T-helper 17 cell (primary cell): ENCODE results near the gene EFEMP2. TPM values are rescaled to one million over a fixed set of nuclear protein-coding genes. Genes with fewer than 3 reads are reported as not detected.

ENCODE experiments used
- ATAC-seq: fragments of 150-1000 bp; cut with Tn5 transposase; 2 replicates; pipeline ENCODE4 v1.10.0; 2021; ENCODE audit warnings: mild to moderate bottlenecking, moderate library complexity
- DNase-seq, 3 donors: peaks; one replicate each; pipeline versions ENCODE4 v3.0.0 to v3.0.0-alpha.2; 2020 to 2021
- H3K9me3 ChIP-seq: one replicate; pipeline ENCODE4 v1.7.0; 2013; ENCODE audit warnings: low read length, mild to moderate bottlenecking; ENCODE audit not compliant: control insufficient read depth, poor library complexity, severe bottlenecking
- H3K27ac Mint-ChIP-seq: one replicate; pipeline ENCODE4 v1.8.0; 2022; ENCODE audit warnings: mild to moderate bottlenecking, moderate library complexity, mixed read lengths
- H3K27me3 Mint-ChIP-seq: one replicate; pipeline ENCODE4 v1.8.0; 2022; ENCODE audit warnings: mixed read lengths
- H3K36me3 Mint-ChIP-seq: one replicate; pipeline ENCODE4 v1.8.0; 2022; ENCODE audit warnings: low read depth, mixed read lengths
- H3K4me1 Mint-ChIP-seq: one replicate; pipeline ENCODE4 v1.8.0; 2022; ENCODE audit warnings: mild to moderate bottlenecking, mixed read lengths
- H3K4me3 Mint-ChIP-seq: one replicate; pipeline ENCODE4 v1.8.0; 2022; ENCODE audit warnings: mild to moderate bottlenecking, moderate library complexity, mixed read lengths
- total RNA-seq, 4 donors: library from RNA in 2 of 4; stranded (reverse) in 2 of 4; gene quantifications; one replicate each; pipeline ENCODE4 v1.2.3 and lab custom pipeline; 2022 to 2026

The EFEMP2 gene
- total RNA-seq, 2 donors from 2014 or later = 5.1 to 8.0 TPM

DNA sequence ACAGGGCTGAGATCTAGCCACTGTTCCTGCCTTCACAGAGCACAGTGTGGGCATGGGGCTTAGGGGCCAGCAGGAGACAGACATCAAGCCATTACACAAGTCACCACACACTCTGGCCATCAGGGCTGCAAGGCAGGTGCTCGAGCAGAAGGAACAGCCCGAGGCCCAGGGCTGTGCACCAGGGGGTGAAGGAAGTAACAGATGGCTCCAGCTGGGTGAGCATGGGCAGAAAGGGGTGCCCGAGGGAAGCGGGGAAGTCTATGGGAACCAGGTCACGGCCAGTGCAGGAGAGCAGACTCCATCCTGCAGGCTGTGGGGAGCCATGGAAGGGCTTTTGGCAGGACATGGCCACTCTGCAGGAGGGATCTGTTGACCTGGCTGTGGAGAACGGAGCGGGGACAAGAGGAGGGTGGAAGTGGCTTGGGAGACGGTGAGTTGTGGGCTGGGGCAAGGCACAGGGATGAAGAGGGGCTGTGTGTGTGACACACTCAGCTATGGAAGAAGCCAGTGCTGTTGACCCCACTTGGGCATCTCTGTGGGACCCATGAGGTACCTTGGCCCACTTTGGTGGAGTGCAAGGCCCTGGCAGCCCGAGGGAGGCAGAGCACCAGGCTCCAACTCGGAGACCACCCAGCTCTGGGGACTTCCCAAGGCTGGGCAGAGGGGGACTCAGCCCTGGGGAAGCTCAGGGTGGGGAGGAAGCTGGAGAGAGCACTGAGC lies 42.7 kb upstream of the EFEMP2 start:
- H3K36me3 Mint-ChIP-seq = no peaks in the 10 kb centered on the region
- ATAC-seq = no peak
- peak overlapping the region; percentile 50 for H3K4me3 Mint-ChIP-seq

DNA sequence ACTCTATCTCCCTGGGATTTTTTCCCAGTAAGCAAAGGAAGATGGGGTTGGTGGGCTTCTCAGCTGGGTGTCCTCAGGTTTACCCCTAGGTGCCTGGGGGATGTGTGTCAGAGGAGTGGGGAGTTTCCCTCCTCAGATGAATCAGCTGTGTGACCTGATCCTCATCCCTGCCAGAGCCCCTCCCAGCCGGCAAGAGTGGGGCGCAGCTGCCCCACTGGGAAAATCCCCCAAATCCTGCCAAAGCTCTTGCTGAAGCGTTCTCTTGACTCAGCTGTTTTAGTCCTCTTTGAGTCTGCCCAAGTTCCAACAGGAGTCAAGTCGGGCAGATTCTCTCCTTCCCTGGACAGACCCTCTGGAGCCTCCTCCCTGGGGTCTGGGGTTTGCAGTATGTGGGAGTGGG lies 40.2 kb upstream of the EFEMP2 start:
- no peak overlapping the region for H3K4me3 Mint-ChIP-seq
- H3K27me3 Mint-ChIP-seq = peaks cover 12% of the 10 kb centered on the region
- H3K4me1 Mint-ChIP-seq = peaks cover 23% of the 10 kb centered on the region
- DNase-seq = no peak
- H3K36me3 Mint-ChIP-seq = no peaks in the 10 kb centered on the region
- no peak for ATAC-seq
- no peak overlapping the region for H3K27ac Mint-ChIP-seq
- no peaks in the 10 kb centered on the region for H3K9me3 ChIP-seq

More for the DNA sequence above, 42.7 kb upstream of the EFEMP2 start:
- H3K4me1 Mint-ChIP-seq = peaks cover 22% of the 10 kb centered on the region
- no peak overlapping the region for H3K27ac Mint-ChIP-seq
- H3K27me3 Mint-ChIP-seq = peaks cover 5% of the 10 kb centered on the region
- DNase-seq = no peak
- no peaks in the 10 kb centered on the region for H3K9me3 ChIP-seq

DNA sequence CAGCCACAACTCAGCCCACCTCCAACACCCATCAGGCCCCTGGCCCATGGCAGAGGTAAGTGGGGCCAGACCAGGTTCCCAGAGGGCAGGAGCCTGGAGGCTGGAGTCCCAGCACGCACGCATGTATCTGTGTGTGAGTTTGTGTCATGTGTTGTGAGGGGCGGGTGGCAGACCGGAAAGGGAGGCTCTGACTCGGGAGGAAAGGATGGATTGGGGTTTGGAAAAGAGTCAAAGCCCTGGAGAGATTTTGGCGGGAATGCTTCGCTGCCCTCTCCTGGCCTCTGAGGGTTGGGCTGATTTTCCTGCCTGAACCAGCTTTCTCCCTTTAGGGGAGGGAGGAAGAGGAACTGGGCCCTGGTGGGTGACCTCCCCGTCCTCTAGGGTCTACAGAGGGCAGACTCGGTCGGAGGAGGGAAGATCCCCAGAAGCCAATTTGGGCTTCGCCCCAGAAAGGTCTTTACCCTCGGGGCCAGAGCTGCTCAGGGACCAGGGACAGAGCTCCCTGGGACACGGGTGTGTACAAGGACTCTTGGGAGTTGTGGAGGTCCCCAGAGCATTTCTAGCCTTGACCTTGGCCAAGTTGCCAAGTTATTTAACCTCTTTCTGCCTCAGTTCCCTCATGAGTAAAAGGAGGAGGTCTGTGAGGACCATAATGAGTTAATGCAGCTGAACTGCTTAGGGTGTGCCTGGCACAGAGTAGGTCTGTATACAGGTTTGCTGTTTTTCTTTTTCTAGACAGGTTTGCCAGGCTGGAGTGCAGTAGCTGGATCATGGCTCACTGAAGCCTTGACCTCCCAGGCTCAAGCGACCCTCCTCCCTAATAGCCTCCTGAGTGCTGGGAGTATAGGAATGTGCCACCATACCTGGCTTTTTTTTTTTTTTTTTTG lies 39.3 kb upstream of the EFEMP2 start:
- ATAC-seq = no peak
- peaks cover 12% of the 10 kb centered on the region for H3K27me3 Mint-ChIP-seq
- no peaks in the 10 kb centered on the region for H3K36me3 Mint-ChIP-seq

DNA sequence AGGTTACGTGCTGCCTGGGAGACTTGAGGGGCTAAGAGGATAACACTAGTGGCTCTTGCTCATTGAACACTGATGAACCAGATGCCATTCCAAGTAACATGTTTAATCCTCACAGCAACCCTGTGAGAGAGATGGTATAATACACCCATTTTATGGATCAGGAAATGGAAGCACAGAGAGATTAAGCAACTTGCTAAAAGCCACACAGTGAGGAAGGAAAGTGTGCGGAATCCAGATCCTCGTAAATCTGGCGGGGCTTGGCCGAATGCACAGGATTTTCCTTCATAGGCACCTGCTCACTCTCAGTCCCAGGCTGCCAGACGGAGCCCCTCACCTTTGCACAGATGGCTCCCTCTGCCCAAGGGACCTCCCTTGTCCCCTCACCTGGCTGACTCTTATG lies 35.3 kb upstream of the EFEMP2 start:
- DNase-seq = no peak
- Mint-ChIP-seq H3K4me3 (no peak overlapping the region), H3K27ac (no peak overlapping the region), H3K27me3 (peaks cover 16% of the 10 kb centered on the region), H3K4me1 (peaks cover 5% of the 10 kb centered on the region), H3K36me3 (no peaks in the 10 kb centered on the region)
- H3K9me3 ChIP-seq = no peaks in the 10 kb centered on the region
- no peak for ATAC-seq

More for the DNA sequence above, 39.3 kb upstream of the EFEMP2 start:
- DNase-seq = no peak
- peaks cover 19% of the 10 kb centered on the region for H3K4me1 Mint-ChIP-seq
- H3K27ac Mint-ChIP-seq = no peak overlapping the region
- H3K4me3 Mint-ChIP-seq = no peak overlapping the region
- no peaks in the 10 kb centered on the region for H3K9me3 ChIP-seq

DNA sequence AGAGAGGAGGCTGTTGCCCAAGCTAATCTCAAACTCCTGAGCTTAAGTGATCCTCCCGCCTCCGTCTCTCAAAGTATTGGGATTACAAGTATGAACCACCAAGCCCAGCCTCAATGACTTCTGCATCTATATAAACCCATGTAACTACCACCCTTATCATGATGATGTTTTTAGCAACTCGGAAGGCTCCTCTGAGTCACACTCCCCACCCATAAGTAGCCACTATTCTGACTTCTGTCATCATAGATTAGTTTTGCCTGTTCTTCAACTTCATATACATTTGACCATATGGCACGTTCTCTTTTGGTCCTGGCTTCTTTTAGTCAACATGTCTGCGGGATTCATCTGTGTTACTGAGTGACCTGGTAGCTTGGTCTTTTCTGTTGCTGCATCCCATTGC lies 34.0 kb upstream of the EFEMP2 start:
- ATAC-seq (no peak), DNase-seq (no peak)
- Mint-ChIP-seq H3K4me1 (peaks cover 5% of the 10 kb centered on the region), H3K4me3 (no peak overlapping the region), H3K27me3 (peaks cover 14% of the 10 kb centered on the region), H3K36me3 (no peaks in the 10 kb centered on the region), H3K27ac (no peak overlapping the region)
- no peaks in the 10 kb centered on the region for H3K9me3 ChIP-seq

DNA sequence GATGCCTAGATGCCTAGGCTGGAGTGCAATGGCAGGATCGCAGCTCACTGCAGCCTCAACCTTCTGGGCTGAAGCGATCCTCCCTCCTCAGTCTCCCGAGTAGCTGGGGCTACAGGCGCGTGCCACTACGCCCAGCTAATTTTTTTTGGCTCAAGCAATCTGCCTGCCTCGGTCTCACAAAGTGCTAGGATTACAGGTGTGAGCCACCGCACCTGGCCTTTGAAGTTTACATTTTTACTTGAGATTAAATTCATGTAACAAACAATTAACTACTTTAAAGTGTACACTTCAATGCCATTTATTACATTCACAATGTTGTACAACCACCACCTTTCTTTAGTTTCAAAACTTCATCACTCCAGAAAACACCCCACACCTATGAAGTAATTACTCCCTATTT lies 31.1 kb upstream of the EFEMP2 start:
- Mint-ChIP-seq H3K27ac (peak overlapping the region; percentile 82), H3K27me3 (peaks cover 4% of the 10 kb centered on the region), H3K4me3 (no peak overlapping the region), H3K4me1 (peaks cover 1% of the 10 kb centered on the region), H3K36me3 (no peaks in the 10 kb centered on the region)
- no peak for DNase-seq
- no peaks in the 10 kb centered on the region for H3K9me3 ChIP-seq
- ATAC-seq = no peak

DNA sequence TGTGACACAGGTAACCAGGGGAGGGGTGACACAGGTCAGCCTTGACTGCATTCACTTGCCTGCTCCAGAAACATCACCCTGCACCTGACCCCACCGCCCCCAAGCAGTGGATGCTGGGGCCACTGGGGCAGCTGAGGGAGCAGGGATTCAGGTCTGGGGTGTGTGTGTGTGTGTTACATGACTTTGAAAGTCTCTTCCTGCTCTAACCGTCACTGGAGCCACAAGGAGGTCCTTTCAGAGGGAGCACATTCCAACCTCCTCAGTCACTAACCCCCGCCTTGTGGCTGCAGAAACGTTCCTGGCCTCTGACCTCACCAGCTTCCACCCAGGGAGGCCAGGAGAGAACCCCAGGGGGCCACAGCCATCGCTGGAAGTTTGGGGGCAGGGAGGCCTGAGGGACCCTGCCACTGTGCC lies 30.5 kb upstream of the EFEMP2 start:
- Mint-ChIP-seq H3K4me3 (no peak overlapping the region), H3K36me3 (no peaks in the 10 kb centered on the region), H3K27ac (peak overlapping the region; percentile 90), H3K4me1 (peaks cover 2% of the 10 kb centered on the region), H3K27me3 (peaks cover 4% of the 10 kb centered on the region)
- DNase-seq = no peak
- no peak for ATAC-seq
- H3K9me3 ChIP-seq = no peaks in the 10 kb centered on the region

DNA sequence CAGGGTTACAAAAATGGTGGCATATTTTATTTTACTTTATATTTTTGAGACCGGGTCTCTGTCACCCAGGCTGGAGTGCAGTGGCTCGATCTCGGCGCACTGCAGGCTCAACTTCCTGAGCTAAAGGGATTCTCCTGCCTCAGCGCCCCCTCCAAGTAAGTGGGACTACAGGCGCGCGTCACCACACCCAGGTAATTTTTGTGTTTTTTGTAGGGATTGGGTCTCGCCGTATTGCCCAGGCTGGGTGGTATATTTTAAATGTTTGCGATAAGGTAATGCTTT lies 28.2 kb upstream of the EFEMP2 start:
- Mint-ChIP-seq H3K36me3 (no peaks in the 10 kb centered on the region), H3K4me1 (peaks cover 2% of the 10 kb centered on the region)
- ATAC-seq = no peak

DNA sequence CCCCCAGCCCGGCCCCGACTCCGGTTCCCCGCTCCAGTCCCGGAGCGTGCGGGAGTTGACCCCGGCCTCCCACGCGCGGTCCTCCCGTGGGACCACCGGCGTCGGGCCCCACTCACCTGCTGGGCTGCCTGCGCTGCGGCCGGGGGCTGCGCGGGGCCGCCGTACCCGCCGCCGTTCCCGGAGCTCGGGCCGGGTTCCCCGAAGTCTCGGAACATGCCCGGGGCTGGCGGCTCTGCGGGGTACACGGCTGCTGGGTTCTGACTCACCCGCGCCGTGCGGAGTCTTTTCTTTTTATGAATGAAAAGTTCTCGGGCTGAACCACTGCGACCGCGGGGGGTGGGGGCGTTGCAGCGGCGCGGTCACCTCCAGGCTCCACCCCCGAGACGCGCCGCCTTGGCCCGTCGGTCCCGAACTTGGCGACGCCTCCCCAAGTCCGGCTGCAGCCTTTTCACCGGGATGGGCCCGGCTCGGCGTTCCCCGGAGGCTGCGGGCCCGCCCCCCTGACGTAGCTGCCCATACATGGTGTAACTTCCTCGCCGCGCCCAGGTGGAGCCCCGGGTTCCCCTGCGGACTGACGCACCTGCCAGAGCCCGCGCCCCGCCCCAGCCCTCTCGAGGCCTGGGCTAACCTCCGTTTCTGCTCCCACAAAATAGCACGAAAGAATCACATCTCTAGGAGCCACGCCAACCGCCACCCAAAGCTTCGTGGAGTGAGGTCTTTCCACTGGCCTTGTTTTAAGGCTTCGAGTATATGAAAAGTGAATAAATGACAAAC lies 27.7 kb upstream of the EFEMP2 start, which contains the start of gene FOSL1:
FOSL1 (minus strand) TSS at position 264 of the 774 bp plus-strand sequence; CDS start at position 215, 49 bp downstream.
- no peaks in the 10 kb centered on the region for H3K9me3 ChIP-seq
- ATAC-seq (peak; percentile 97), DNase-seq (peak; percentile 92 to 96 (median 95))
- H3K36me3 Mint-ChIP-seq = no peaks in the 10 kb centered on the region
- H3K4me1 Mint-ChIP-seq = peaks cover 3% of the 10 kb centered on the region
- H3K27ac Mint-ChIP-seq = peak within 1 kb of the TSS; percentile 90
- peaks cover 4% of the 10 kb centered on the region for H3K27me3 Mint-ChIP-seq
- H3K4me3 Mint-ChIP-seq = peak within 1 kb of the TSS; percentile 81

More for the DNA sequence above, 28.2 kb upstream of the EFEMP2 start:
- Mint-ChIP-seq H3K27me3 (peaks cover 4% of the 10 kb centered on the region), H3K4me3 (peak overlapping the region; percentile 63), H3K27ac (peak overlapping the region; percentile 90)
- H3K9me3 ChIP-seq = no peaks in the 10 kb centered on the region
- no peak for DNase-seq

DNA sequence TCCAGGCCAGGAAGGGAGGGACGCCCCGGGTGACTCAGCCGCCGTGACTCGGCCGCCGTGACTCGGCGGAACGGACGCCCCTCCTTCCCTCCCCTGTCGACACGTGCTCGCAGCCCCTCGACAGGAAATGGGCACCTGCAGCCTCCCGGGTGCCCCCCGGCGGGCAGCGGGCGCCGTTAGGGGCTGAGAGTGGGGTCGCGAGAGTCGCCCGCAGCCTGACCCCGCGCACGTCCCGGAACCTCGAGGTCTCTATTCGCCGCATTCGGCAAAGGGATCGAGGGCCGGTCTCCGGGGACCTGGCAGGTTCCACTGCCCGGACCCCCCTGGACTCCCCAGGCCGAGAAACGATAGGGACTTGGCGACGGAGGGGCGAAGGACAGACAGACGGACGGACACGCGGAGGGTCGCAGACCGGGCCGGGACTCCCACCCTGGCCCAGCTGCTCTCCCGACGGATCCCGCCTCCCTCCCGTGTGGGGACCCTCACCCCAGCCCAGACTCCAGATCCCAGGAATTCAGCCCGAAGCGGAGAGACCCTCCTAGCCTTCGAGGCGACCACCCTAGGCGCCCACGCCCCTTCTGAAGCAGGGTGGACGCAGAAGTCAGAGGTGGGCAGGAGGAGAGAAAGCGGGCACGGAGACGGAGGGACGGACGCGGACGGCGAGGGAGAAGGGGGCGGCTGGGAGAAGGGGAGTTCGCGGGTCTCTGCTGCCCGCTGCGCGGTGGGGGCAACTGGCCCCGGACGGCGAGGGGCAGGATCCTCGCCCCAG lies 26.9 kb upstream of the EFEMP2 start:
- peak in 2 of 3 donors; percentile 45 to 47 for DNase-seq
- peaks cover 5% of the 10 kb centered on the region for H3K4me1 Mint-ChIP-seq
- no peaks in the 10 kb centered on the region for H3K36me3 Mint-ChIP-seq
- H3K4me3 Mint-ChIP-seq = peak overlapping the region; percentile 81
- H3K27ac Mint-ChIP-seq = no peak overlapping the region
- ATAC-seq = no peak
- peaks cover 4% of the 10 kb centered on the region for H3K27me3 Mint-ChIP-seq
- H3K9me3 ChIP-seq = no peaks in the 10 kb centered on the region

DNA sequence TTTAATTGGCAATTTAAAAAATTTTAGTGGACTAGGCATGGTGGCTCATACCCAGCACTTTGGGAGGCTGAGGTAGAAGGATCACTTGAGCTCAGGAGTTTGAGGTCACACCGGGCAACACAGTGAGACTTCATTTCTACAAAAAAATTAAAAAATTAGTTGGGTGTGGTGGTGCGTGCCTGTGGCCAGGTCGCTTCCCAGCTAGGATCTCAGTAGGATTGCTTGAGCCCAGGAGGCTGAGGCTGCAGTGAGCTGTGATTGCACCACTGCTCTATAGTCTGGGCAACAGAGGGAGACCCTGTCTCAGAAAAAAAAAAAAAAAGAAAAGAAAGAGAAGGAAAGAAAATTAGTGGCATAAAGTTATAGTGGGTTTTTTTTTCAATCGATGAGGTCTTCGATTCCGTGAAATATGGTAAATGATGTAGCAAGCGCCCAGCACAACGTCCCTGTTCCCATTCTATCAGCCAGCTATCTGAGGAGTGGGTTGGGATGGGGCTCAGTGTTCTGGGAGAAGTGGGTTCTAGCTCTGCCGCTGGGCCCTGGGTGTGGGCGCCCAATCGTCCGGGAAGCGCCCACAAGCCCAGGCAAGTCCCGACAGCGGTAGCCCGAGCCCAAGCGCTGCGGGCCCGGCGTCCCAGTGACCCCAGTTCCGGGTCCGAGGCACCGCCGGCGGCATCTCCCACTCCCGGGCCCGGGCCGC lies 26.2 kb upstream of the EFEMP2 start:
- DNase-seq = no peak
- H3K9me3 ChIP-seq = no peaks in the 10 kb centered on the region
- ATAC-seq = no peak
- Mint-ChIP-seq H3K27me3 (peaks cover 4% of the 10 kb centered on the region), H3K27ac (peak overlapping the region; percentile 45), H3K4me1 (peaks cover 10% of the 10 kb centered on the region), H3K4me3 (peak overlapping the region; percentile 71), H3K36me3 (no peaks in the 10 kb centered on the region)

DNA sequence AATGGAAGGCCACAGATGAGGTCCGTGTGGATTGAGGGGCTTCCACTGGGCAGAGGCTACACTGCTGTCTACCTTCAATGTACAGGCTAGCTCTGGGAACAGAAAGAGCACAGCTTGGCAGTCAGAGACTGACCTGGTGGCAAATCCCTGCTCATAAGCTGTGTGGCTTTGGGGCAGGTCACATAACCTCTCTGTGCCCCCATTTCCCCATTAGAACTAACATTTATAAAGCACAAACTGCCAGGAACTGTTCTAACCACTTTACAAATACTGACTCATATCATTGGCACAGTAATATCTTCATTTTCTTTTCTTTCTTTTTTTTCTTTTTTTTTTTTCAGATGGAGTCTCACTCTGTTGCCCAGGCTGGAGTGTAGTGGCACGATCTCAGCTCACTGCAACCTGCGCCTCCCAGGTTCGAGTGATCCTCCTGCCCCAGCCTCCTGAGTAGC lies 24.4 kb upstream of the EFEMP2 start:
- Mint-ChIP-seq H3K27me3 (no peaks in the 10 kb centered on the region), H3K4me3 (peak overlapping the region; percentile 31), H3K27ac (no peak overlapping the region), H3K4me1 (peaks cover 19% of the 10 kb centered on the region), H3K36me3 (no peaks in the 10 kb centered on the region)
- no peak for ATAC-seq
- no peaks in the 10 kb centered on the region for H3K9me3 ChIP-seq
- DNase-seq = no peak
